ENCODE results near the gene MBLAC1. TPM values are rescaled to one million over a fixed set of nuclear protein-coding genes. Genes with fewer than 3 reads are reported as not detected.
A peak's percentile ranks its signal among the peaks of the same experiment; 100 is the strongest.
"Not testable (repeated sequence)": the region's sequence is repeated elsewhere in the genome, so short reads cannot be mapped to it uniquely, and the experiment has no call there.

MBLAC1 gene
- total and polyA plus RNA-seq, 5 donors = 3.0 to 4.6 (median 4.1) TPM

- no peak for DNase-seq
- Histone ChIP-seq H3K9me3 (ENCODE audit: control insufficient read depth, low read length) (no peaks in the 10 kb centered on the region), H3K4me3 (ENCODE audit: low read length) (no peak overlapping the region), H3K4me1 (ENCODE audit: control insufficient read depth, insufficient read depth, low read length) (no peaks in the 10 kb centered on the region), H3K27me3 (ENCODE audit: control insufficient read depth, insufficient read depth) (no peaks in the 10 kb centered on the region), H3K27ac (ENCODE audit: low read length) (no peak overlapping the region)
- no peak for ATAC-seq
- intact Hi-C loops (cut with DNase I) = no loop called here
- WGBS = 92% methylated on average over 3 of the region's 3 CpGs
Measured at GRCh38 chr7:100142461-100142860, 15.7 kb downstream of the MBLAC1 start.

GRCh38 chr7:100146350-100146749 lies 19.6 kb downstream of the MBLAC1 start:
- H3K4me3 ChIP-seq (ENCODE audit: low read length); ATAC-seq; intact Hi-C loops (cut with DNase I); H3K27me3 ChIP-seq (ENCODE audit: control insufficient read depth, insufficient read depth); H3K9me3 ChIP-seq (ENCODE audit: control insufficient read depth, low read length); H3K27ac ChIP-seq (ENCODE audit: low read length); H3K4me1 ChIP-seq (ENCODE audit: control insufficient read depth, insufficient read depth, low read length); DNase-seq: not testable (repeated sequence)
- 91% methylated on average over 4 of the region's 4 CpGs for WGBS

- ATAC-seq (no peak), DNase-seq (no peak)
- Histone ChIP-seq H3K4me1 (ENCODE audit: control insufficient read depth, insufficient read depth, low read length) (no peaks in the 10 kb centered on the region), H3K27me3 (ENCODE audit: control insufficient read depth, insufficient read depth) (no peaks in the 10 kb centered on the region), H3K4me3 (ENCODE audit: low read length) (no peak overlapping the region), H3K27ac (ENCODE audit: low read length) (no peak overlapping the region), H3K9me3 (ENCODE audit: control insufficient read depth, low read length) (no peaks in the 10 kb centered on the region)
- intact Hi-C loops (cut with DNase I) = no loop called here
- 98% methylated on average over 2 of the region's 2 CpGs for WGBS
Measured at GRCh38 chr7:100147278-100147677, 20.5 kb downstream of the MBLAC1 start.

- H3K9me3 ChIP-seq (ENCODE audit: control insufficient read depth, low read length) = no peaks in the 10 kb centered on the region
- no peak for ATAC-seq
- no peak for DNase-seq
- no peaks in the 10 kb centered on the region for H3K4me1 ChIP-seq (ENCODE audit: control insufficient read depth, insufficient read depth, low read length)
- peak overlapping the region; percentile 46 for H3K4me3 ChIP-seq (ENCODE audit: low read length)
- no peaks in the 10 kb centered on the region for H3K27me3 ChIP-seq (ENCODE audit: control insufficient read depth, insufficient read depth)
- H3K27ac ChIP-seq (ENCODE audit: low read length) = peak overlapping the region; percentile 44
- intact Hi-C loops (cut with DNase I) = no loop called here
- WGBS = 12% methylated on average over 14 of the region's 14 CpGs
Measured at GRCh38 chr7:100148225-100148558, 21.4 kb downstream of the MBLAC1 start.

GRCh38 chr7:100148559-100149328 lies 22.0 kb downstream of the MBLAC1 start, which contains the start of gene LAMTOR4:
Gene LAMTOR4, plus strand, starts transcription at chr7:100148918. Its CDS starts 55 bp downstream, at chr7:100148973.
- intact Hi-C loops (cut with DNase I) = no loop called here
- Histone ChIP-seq H3K4me1 (ENCODE audit: control insufficient read depth, insufficient read depth, low read length) (no peaks in the 10 kb centered on the region), H3K9me3 (ENCODE audit: control insufficient read depth, low read length) (no peaks in the 10 kb centered on the region), H3K27me3 (ENCODE audit: control insufficient read depth, insufficient read depth) (no peaks in the 10 kb centered on the region), H3K27ac (ENCODE audit: low read length) (peak within 1 kb of the TSS; percentile 75), H3K4me3 (ENCODE audit: low read length) (peak within 1 kb of the TSS; percentile 79)
- under 1% methylated on average over 46 of the region's 46 CpGs for WGBS
- DNase-seq (peak; percentile 99), ATAC-seq (peak; percentile 99 to 100)

GRCh38 chr7:100152404-100152803 lies 25.6 kb downstream of the MBLAC1 start:
- no peaks in the 10 kb centered on the region for H3K9me3 ChIP-seq (ENCODE audit: control insufficient read depth, low read length)
- no peaks in the 10 kb centered on the region for H3K4me1 ChIP-seq (ENCODE audit: control insufficient read depth, insufficient read depth, low read length)
- H3K4me3 ChIP-seq (ENCODE audit: low read length) = no peak overlapping the region
- no peak for ATAC-seq
- no peak overlapping the region for H3K27ac ChIP-seq (ENCODE audit: low read length)
- DNase-seq = no peak
- intact Hi-C loops (cut with DNase I) = no loop called here
- no peaks in the 10 kb centered on the region for H3K27me3 ChIP-seq (ENCODE audit: control insufficient read depth, insufficient read depth)

- ATAC-seq (no peak), DNase-seq (peak in 1 of 3 donors; percentile 47)
- Histone ChIP-seq H3K9me3 (ENCODE audit: control insufficient read depth, low read length) (no peaks in the 10 kb centered on the region), H3K27me3 (ENCODE audit: control insufficient read depth, insufficient read depth) (no peaks in the 10 kb centered on the region), H3K4me3 (ENCODE audit: low read length) (no peak overlapping the region), H3K27ac (ENCODE audit: low read length) (no peak overlapping the region), H3K4me1 (ENCODE audit: control insufficient read depth, insufficient read depth, low read length) (no peaks in the 10 kb centered on the region)
- intact Hi-C loops (cut with DNase I) = no loop called here
- WGBS = 90% methylated on average over 18 of the region's 18 CpGs
Measured at GRCh38 chr7:100152937-100153666, 26.3 kb downstream of the MBLAC1 start.

- 77% methylated on average over 16 of the region's 16 CpGs for WGBS
- Histone ChIP-seq H3K27ac (ENCODE audit: low read length) (no peak overlapping the region), H3K4me3 (ENCODE audit: low read length) (no peak overlapping the region), H3K9me3 (ENCODE audit: control insufficient read depth, low read length) (no peaks in the 10 kb centered on the region), H3K27me3 (ENCODE audit: control insufficient read depth, insufficient read depth) (no peaks in the 10 kb centered on the region), H3K4me1 (ENCODE audit: control insufficient read depth, insufficient read depth, low read length) (no peaks in the 10 kb centered on the region)
- intact Hi-C loops (cut with DNase I) = no loop called here
- DNase-seq (peak in 1 of 3 donors; percentile 28), ATAC-seq (no peak)
Measured at GRCh38 chr7:100153708-100154535, 27.2 kb downstream of the MBLAC1 start.

GRCh38 chr7:100154651-100155491 lies 28.1 kb downstream of the MBLAC1 start:
- H3K9me3 ChIP-seq (ENCODE audit: control insufficient read depth, low read length) = no peaks in the 10 kb centered on the region
- H3K27ac ChIP-seq (ENCODE audit: low read length) = no peak overlapping the region
- no peaks in the 10 kb centered on the region for H3K4me1 ChIP-seq (ENCODE audit: control insufficient read depth, insufficient read depth, low read length)
- ATAC-seq (no peak), DNase-seq (peak in 2 of 3 donors; percentile 58 to 64)
- 69% methylated on average over 30 of the region's 30 CpGs for WGBS
- H3K27me3 ChIP-seq (ENCODE audit: control insufficient read depth, insufficient read depth) = no peaks in the 10 kb centered on the region
- H3K4me3 ChIP-seq (ENCODE audit: low read length) = no peak overlapping the region
- intact Hi-C loops (cut with DNase I) = no loop called here

GRCh38 chr7:100155553-100156317 lies 29.0 kb downstream of the MBLAC1 start:
- Histone ChIP-seq H3K27me3 (ENCODE audit: control insufficient read depth, insufficient read depth) (no peaks in the 10 kb centered on the region), H3K4me3 (ENCODE audit: low read length) (no peak overlapping the region), H3K27ac (ENCODE audit: low read length) (no peak overlapping the region), H3K4me1 (ENCODE audit: control insufficient read depth, insufficient read depth, low read length) (no peaks in the 10 kb centered on the region), H3K9me3 (ENCODE audit: control insufficient read depth, low read length) (no peaks in the 10 kb centered on the region)
- intact Hi-C loops (cut with DNase I) = no loop called here
- WGBS = 85% methylated on average over 20 of the region's 20 CpGs
- no peak for ATAC-seq
- DNase-seq = peak in 1 of 3 donors; percentile 40
